Chondrocyte (in vitro differentiated cells): ENCODE results near the gene PXYLP1. TPM values are rescaled to one million over a fixed set of nuclear protein-coding genes. Genes with fewer than 3 reads are reported as not detected.
"Not testable (repeated sequence)": the region's sequence is repeated elsewhere in the genome, so short reads cannot be mapped to it uniquely, and the experiment has no call there.

Experiments used
- DNase-seq: peaks from one replicate; pipeline ENCODE4 v3.0.0; 2021; ENCODE audit warnings: mixed read lengths, low spot score
- H3K27ac Mint-ChIP-seq: one replicate; pipeline ENCODE4 v1.8.0; 2021; ENCODE audit warnings: mild to moderate bottlenecking, moderate library complexity, mixed read lengths; ENCODE audit not compliant: unreplicated experiment
- H3K27me3 Mint-ChIP-seq: 2 replicates; pipeline ENCODE4 v1.8.0; 2021; ENCODE audit warnings: low read depth, mixed read lengths
- H3K36me3 Mint-ChIP-seq: 2 replicates; pipeline ENCODE4 v1.8.0; 2021; ENCODE audit warnings: low read depth, mixed read lengths
- H3K4me1 Mint-ChIP-seq: 2 replicates; pipeline ENCODE4 v1.8.0; 2021; ENCODE audit warnings: low read depth, mild to moderate bottlenecking, mixed read lengths
- H3K4me3 Mint-ChIP-seq: one replicate; pipeline ENCODE4 v1.8.0; 2021; ENCODE audit warnings: mild to moderate bottlenecking, moderate library complexity, mixed read lengths; ENCODE audit not compliant: unreplicated experiment
- H3K9me3 Mint-ChIP-seq: 2 replicates; pipeline ENCODE4 v1.8.0; 2021; ENCODE audit warnings: low read depth, mixed read lengths
- total RNA-seq: library from RNA; stranded (reverse); gene quantifications from 3 replicates; pipeline ENCODE4 v1.2.1, GENCODE V29; 2021
- TF ChIP-seq, protein P1 (sequence below): fragments of 200-600 bp; sonication (generic); IDR thresholded peaks from 2 replicates; pipeline ENCODE4 v1.5.0; 2021; ENCODE audit warnings: antibody characterized with exemption, mild to moderate bottlenecking, moderate library complexity

PXYLP1 gene
- total RNA-seq, 1 donor from 2014 or later, result 36.0 TPM

DNA sequence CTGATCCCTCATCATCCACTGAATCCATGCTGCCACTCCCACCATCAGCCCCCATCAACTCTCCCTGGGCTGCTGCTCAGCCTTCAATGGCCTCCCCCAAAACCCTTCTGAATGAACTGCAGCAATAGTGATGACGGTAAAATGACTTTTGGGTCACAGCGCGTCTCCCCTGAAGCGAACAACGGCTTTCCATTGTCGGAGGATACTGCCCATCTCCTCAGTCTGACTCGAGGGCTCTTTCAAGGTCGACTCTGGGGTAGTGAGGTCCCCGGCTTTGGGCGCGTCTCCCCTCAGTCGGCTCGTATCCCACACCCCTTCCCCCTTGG is 79.5 kb downstream of the PXYLP1 start:
- Mint-ChIP-seq H3K4me3 (peak overlapping the region; percentile 82), H3K9me3 (no peaks in the 10 kb centered on the region)

GRCh38 chr3:141311496-141312353 is 80.1 kb downstream of the PXYLP1 start:
- H3K4me3 Mint-ChIP-seq, result peak overlapping the region; percentile 82
- TF ChIP-seq, protein P1, sequence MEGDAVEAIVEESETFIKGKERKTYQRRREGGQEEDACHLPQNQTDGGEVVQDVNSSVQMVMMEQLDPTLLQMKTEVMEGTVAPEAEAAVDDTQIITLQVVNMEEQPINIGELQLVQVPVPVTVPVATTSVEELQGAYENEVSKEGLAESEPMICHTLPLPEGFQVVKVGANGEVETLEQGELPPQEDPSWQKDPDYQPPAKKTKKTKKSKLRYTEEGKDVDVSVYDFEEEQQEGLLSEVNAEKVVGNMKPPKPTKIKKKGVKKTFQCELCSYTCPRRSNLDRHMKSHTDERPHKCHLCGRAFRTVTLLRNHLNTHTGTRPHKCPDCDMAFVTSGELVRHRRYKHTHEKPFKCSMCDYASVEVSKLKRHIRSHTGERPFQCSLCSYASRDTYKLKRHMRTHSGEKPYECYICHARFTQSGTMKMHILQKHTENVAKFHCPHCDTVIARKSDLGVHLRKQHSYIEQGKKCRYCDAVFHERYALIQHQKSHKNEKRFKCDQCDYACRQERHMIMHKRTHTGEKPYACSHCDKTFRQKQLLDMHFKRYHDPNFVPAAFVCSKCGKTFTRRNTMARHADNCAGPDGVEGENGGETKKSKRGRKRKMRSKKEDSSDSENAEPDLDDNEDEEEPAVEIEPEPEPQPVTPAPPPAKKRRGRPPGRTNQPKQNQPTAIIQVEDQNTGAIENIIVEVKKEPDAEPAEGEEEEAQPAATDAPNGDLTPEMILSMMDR, result peak; percentile 88
- H3K36me3 Mint-ChIP-seq, result no peaks in the 10 kb centered on the region
- H3K27ac Mint-ChIP-seq, result peak overlapping the region; percentile 84
- no peaks in the 10 kb centered on the region for H3K27me3 Mint-ChIP-seq
- DNase-seq, result peak; percentile 100
- no peaks in the 10 kb centered on the region for H3K9me3 Mint-ChIP-seq
- peaks cover 22% of the 10 kb centered on the region for H3K4me1 Mint-ChIP-seq

More for the DNA sequence above, 79.5 kb downstream of the PXYLP1 start:
- Mint-ChIP-seq H3K27me3 (no peaks in the 10 kb centered on the region), H3K27ac (peak overlapping the region; percentile 49), H3K4me1 (peaks cover 22% of the 10 kb centered on the region), H3K36me3 (no peaks in the 10 kb centered on the region)
- DNase-seq, result no peak
- TF ChIP-seq, protein P1, result no peak

DNA sequence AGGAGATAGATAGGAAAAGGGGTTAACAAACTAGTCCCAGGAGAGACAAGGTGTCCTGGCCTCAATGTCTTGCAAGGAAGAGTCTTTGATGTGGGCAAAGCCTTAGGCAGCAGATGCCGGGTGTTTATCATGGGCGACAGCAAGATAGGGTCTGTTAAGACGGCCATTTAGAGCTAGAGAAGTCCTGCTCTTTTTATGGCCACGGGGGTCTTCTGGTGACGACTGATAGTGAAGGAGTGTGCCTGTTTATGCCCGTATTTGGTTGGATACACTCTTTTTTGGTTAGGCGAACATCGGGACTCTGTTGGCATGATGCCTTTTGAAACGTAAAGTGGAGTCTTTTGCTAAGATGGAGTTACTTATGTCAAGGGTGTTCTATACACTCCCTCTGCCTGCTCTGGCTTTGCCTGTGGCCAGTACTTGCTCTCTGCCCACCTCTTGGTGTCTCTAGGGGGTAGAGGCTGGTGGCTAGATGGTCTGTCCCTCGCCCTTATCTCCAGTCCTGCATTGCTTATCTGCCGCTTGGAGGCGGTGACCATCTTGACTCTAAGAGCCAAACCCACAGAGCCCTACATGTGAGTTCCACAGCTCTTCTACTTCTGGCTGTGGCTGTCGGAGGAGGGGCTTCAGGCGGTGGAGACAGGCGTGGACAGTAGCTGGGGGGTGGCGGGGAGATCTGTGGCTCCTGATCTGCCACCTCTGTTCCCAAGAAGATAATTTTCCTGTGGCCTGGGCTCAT is 80.9 kb downstream of the PXYLP1 start:
- Mint-ChIP-seq H3K27me3 (no peaks in the 10 kb centered on the region), H3K36me3 (no peaks in the 10 kb centered on the region), H3K4me1 (peaks cover 22% of the 10 kb centered on the region), H3K4me3 (peak overlapping the region; percentile 82), H3K9me3 (no peaks in the 10 kb centered on the region), H3K27ac (no peak overlapping the region)
- TF ChIP-seq, protein P1, result no peak
- DNase-seq, result no peak

- Mint-ChIP-seq H3K4me3 (no peak overlapping the region), H3K27ac (no peak overlapping the region)
Observed at GRCh38 chr3:141313093-141313683, 81.6 kb downstream of the PXYLP1 start.

GRCh38 chr3:141314415-141314814 is 82.8 kb downstream of the PXYLP1 start:
- H3K4me1 Mint-ChIP-seq, result peaks cover 19% of the 10 kb centered on the region
- not testable (repeated sequence) for H3K27me3 Mint-ChIP-seq, DNase-seq, H3K27ac Mint-ChIP-seq, H3K4me3 Mint-ChIP-seq, H3K9me3 Mint-ChIP-seq, H3K36me3 Mint-ChIP-seq

More at GRCh38 chr3:141313093-141313683, 81.6 kb downstream of the PXYLP1 start:
- Mint-ChIP-seq H3K36me3 (no peaks in the 10 kb centered on the region), H3K9me3 (no peaks in the 10 kb centered on the region), H3K4me1 (peaks cover 22% of the 10 kb centered on the region), H3K27me3 (no peaks in the 10 kb centered on the region)
- TF ChIP-seq, protein P1, result no peak
- DNase-seq, result no peak
